NCI-H226 (cell line): ENCODE measurements around the gene GNAT2.
A peak's percentile ranks its signal among the peaks of the same experiment; 100 is the strongest.
"Not testable (repeated sequence)": the region's sequence is repeated elsewhere in the genome, so short reads cannot be mapped to it uniquely, and the experiment has no call there.

Experiments
- DNase-seq: peaks from one replicate; pipeline ENCODE4 v3.0.0-alpha.2; 2015

Gene GNAT2

GRCh38 chr1:109619576-109620400 lies at the start of gene GNAT2, which contains the start of gene AMPD2:
Gene GNAT2 (minus strand): TSS chr1:109619616. CDS start chr1:109612870, 6,746 bp downstream.
Gene AMPD2 (plus strand): TSS chr1:109619837. CDS start chr1:109621176, 1,339 bp downstream.
- DNase-seq = peak; percentile 86

GRCh38 chr1:109668123-109668775 lies 48.8 kb upstream of the GNAT2 start:
- no peak for DNase-seq

GRCh38 chr1:109667452-109668122 lies 48.2 kb upstream of the GNAT2 start, which contains the start of gene GSTM2:
Gene GSTM2 (plus strand): TSS chr1:109668057. CDS start chr1:109668116, 59 bp downstream.
- DNase-seq = no peak

GRCh38 chr1:109664671-109665070 lies 45.3 kb upstream of the GNAT2 start:
- DNase-seq = no peak

GRCh38 chr1:109661391-109661790 lies 42.0 kb upstream of the GNAT2 start:
- no peak for DNase-seq

- not testable (repeated sequence) for DNase-seq
Observed at GRCh38 chr1:109660691-109661026, 41.2 kb upstream of the GNAT2 start.

- DNase-seq = peak; percentile 22
Observed at GRCh38 chr1:109659997-109660690, 40.7 kb upstream of the GNAT2 start.

- DNase-seq = peak; percentile 83
Observed at GRCh38 chr1:109659145-109659544, 39.7 kb upstream of the GNAT2 start.

- no peak for DNase-seq
Observed at GRCh38 chr1:109658533-109659042, 39.2 kb upstream of the GNAT2 start.

- DNase-seq = no peak
Observed at GRCh38 chr1:109657970-109658369, 38.6 kb upstream of the GNAT2 start.

- DNase-seq = no peak
Observed at GRCh38 chr1:109657395-109657794, 38.0 kb upstream of the GNAT2 start.

- peak; percentile 19 for DNase-seq
Observed at GRCh38 chr1:109655615-109656519, 36.5 kb upstream of the GNAT2 start, which contains the start of gene GSTM4. Gene GSTM4 (plus strand): TSS chr1:109656099. CDS start chr1:109656390, 291 bp downstream.

- DNase-seq = no peak
Observed at GRCh38 chr1:109654519-109654918, 35.1 kb upstream of the GNAT2 start.

- no peak for DNase-seq
Observed at GRCh38 chr1:109653306-109653705, 33.9 kb upstream of the GNAT2 start.

GRCh38 chr1:109652402-109652801 lies 33.0 kb upstream of the GNAT2 start:
- no peak for DNase-seq

- DNase-seq = no peak
Observed at GRCh38 chr1:109650609-109651008, 31.2 kb upstream of the GNAT2 start.

GRCh38 chr1:109649491-109649914 lies 30.1 kb upstream of the GNAT2 start:
- DNase-seq = no peak

GRCh38 chr1:109644670-109645069 lies 25.3 kb upstream of the GNAT2 start:
- DNase-seq = no peak

GRCh38 chr1:109643385-109644230 lies 24.2 kb upstream of the GNAT2 start:
- DNase-seq = peak; percentile 52

- no peak for DNase-seq
Observed at GRCh38 chr1:109642626-109643025, 23.2 kb upstream of the GNAT2 start.
